Neural progenitor cell (in vitro differentiated cells): Measurements from ENCODE around the gene IFI6. TPM values are rescaled to one million over a fixed set of nuclear protein-coding genes. Genes with fewer than 3 reads are reported as not detected.
"Not testable (repeated sequence)": the region's sequence is repeated elsewhere in the genome, so short reads cannot be mapped to it uniquely, and the experiment has no call there.

ENCODE experiments used
- DNase-seq: peaks from one replicate; pipeline ENCODE4 v3.0.0-alpha.2; 2016; ENCODE audit warnings: low spot score
- H2AFZ ChIP-seq: fragments of 200-600 bp; sonication (generic); replicated peaks from 2 replicates; pipeline ENCODE4 v1.6.1; 2016; ENCODE audit warnings: antibody characterized with exemption
- H3F3A ChIP-seq: fragments of 200-600 bp; sonication (generic); 2 replicates; pipeline ENCODE4 v1.6.1; 2016; ENCODE audit warnings: antibody characterized with exemption, low read depth
- H3K27ac ChIP-seq: fragments of 200-600 bp; sonication (generic); 2 replicates; pipeline ENCODE4 v1.5.1; 2016; ENCODE audit warnings: mild to moderate bottlenecking
- H3K27me3 ChIP-seq: fragments of 200-600 bp; sonication (generic); 2 replicates; pipeline ENCODE4 v1.6.1; 2016; ENCODE audit warnings: mild to moderate bottlenecking, moderate library complexity
- H3K36me3 ChIP-seq: fragments of 200-600 bp; sonication (generic); 2 replicates; pipeline ENCODE4 v1.5.1; 2016
- H3K4me1 ChIP-seq: fragments of 200-600 bp; sonication (generic); 2 replicates; pipeline ENCODE4 v1.6.1; 2016; ENCODE audit warnings: mixed run types
- H3K4me2 ChIP-seq: fragments of 200-600 bp; sonication (generic); 2 replicates; pipeline ENCODE4 v1.6.1; 2016
- H3K4me3 ChIP-seq: fragments of 200-600 bp; sonication (generic); 2 replicates; pipeline ENCODE4 v1.5.1; 2016
- H3K79me2 ChIP-seq: fragments of 200-600 bp; sonication (generic); 2 replicates; pipeline ENCODE4 v1.6.1; 2016; ENCODE audit warnings: low read depth
- H3K9ac ChIP-seq: fragments of 200-600 bp; sonication (generic); 2 replicates; pipeline ENCODE4 v1.6.1; 2016
- H3K9me3 ChIP-seq: fragments of 200-600 bp; sonication (generic); 2 replicates; pipeline ENCODE4 v1.5.1; 2016; ENCODE audit warnings: low read depth
- H4K20me1 ChIP-seq: fragments of 200-600 bp; sonication (generic); 2 replicates; pipeline ENCODE4 v1.6.1; 2016; ENCODE audit warnings: low read depth
- H3K27ac Mint-ChIP-seq: 3 replicates; pipeline ENCODE4 v1.8.0; 2021; ENCODE audit warnings: mixed read lengths
- H3K27me3 Mint-ChIP-seq: 2 replicates; pipeline ENCODE4 v1.8.0; 2022; ENCODE audit warnings: low read depth, mild to moderate bottlenecking, inconsistent platforms, moderate library complexity, mixed read lengths; ENCODE audit not compliant: insufficient read depth
- H3K36me3 Mint-ChIP-seq: 3 replicates; pipeline ENCODE4 v1.8.0; 2021; ENCODE audit warnings: mixed read lengths
- H3K4me1 Mint-ChIP-seq: 3 replicates; pipeline ENCODE4 v1.8.0; 2021; ENCODE audit warnings: mixed read lengths
- H3K4me3 Mint-ChIP-seq: 3 replicates; pipeline ENCODE4 v1.8.0; 2021; ENCODE audit warnings: mild to moderate bottlenecking, moderate library complexity, mixed read lengths
- H3K9me3 Mint-ChIP-seq: 3 replicates; pipeline ENCODE4 v1.8.0; 2020; ENCODE audit warnings: mixed read lengths
- EZH2 ChIP-seq: fragments of 200-600 bp; sonication (generic); IDR thresholded peaks from 2 replicates; pipeline ENCODE4 v1.6.1; 2017; ENCODE audit warnings: antibody characterized with exemption, mild to moderate bottlenecking, moderate library complexity
- EZH2phosphoT487 ChIP-seq: fragments of 200-600 bp; sonication (generic); IDR thresholded peaks from 2 replicates; pipeline ENCODE4 v1.6.1; 2017; ENCODE audit warnings: antibody characterized with exemption
- total RNA-seq: library from RNA; depleted of rRNA; stranded (reverse); fragments of >200 nt; gene quantifications from 2 replicates; pipeline ENCODE4 v1.2.3, GENCODE V29; 2015; ENCODE audit warnings: low replicate concordance
- TF ChIP-seq, protein P1 (sequence below): fragments of 200-600 bp; sonication (generic); IDR thresholded peaks from 2 replicates; pipeline ENCODE4 v1.5.1; 2017; ENCODE audit warnings: antibody characterized with exemption, mild to moderate bottlenecking

Gene IFI6
- total RNA-seq, 1 donor from 2014 or later, result 2.4 TPM

GRCh38 chr1:27628712-27629111 is 43.3 kb downstream of the IFI6 start:
- Histone ChIP-seq H3K9me3 (no peaks in the 10 kb centered on the region), H3K4me3 (no peak overlapping the region), H2AFZ (peak overlapping the region; percentile 98), H3K4me2 (no peak overlapping the region), H4K20me1 (no peaks in the 10 kb centered on the region), H3K9ac (no peak overlapping the region), H3K79me2 (no peaks in the 10 kb centered on the region), H3K4me1 (no peaks in the 10 kb centered on the region), H3K27me3 (peaks cover 32% of the 10 kb centered on the region), H3K27ac (no peak overlapping the region), H3K36me3 (no peaks in the 10 kb centered on the region), H3F3A (no peaks in the 10 kb centered on the region)
- H3K4me3 Mint-ChIP-seq, result no peak overlapping the region
- no peaks in the 10 kb centered on the region for H3K36me3 Mint-ChIP-seq
- no peaks in the 10 kb centered on the region for H3K9me3 Mint-ChIP-seq
- peak overlapping the region; percentile 38 for H3K27ac Mint-ChIP-seq
- DNase-seq, result no peak
- peaks cover 55% of the 10 kb centered on the region for H3K4me1 Mint-ChIP-seq
- H3K27me3 Mint-ChIP-seq, result peaks cover 19% of the 10 kb centered on the region
- TF ChIP-seq EZH2phosphoT487 (no peak), EZH2 (no peak)
- TF ChIP-seq, protein P1, sequence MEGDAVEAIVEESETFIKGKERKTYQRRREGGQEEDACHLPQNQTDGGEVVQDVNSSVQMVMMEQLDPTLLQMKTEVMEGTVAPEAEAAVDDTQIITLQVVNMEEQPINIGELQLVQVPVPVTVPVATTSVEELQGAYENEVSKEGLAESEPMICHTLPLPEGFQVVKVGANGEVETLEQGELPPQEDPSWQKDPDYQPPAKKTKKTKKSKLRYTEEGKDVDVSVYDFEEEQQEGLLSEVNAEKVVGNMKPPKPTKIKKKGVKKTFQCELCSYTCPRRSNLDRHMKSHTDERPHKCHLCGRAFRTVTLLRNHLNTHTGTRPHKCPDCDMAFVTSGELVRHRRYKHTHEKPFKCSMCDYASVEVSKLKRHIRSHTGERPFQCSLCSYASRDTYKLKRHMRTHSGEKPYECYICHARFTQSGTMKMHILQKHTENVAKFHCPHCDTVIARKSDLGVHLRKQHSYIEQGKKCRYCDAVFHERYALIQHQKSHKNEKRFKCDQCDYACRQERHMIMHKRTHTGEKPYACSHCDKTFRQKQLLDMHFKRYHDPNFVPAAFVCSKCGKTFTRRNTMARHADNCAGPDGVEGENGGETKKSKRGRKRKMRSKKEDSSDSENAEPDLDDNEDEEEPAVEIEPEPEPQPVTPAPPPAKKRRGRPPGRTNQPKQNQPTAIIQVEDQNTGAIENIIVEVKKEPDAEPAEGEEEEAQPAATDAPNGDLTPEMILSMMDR, result no peak

DNA sequence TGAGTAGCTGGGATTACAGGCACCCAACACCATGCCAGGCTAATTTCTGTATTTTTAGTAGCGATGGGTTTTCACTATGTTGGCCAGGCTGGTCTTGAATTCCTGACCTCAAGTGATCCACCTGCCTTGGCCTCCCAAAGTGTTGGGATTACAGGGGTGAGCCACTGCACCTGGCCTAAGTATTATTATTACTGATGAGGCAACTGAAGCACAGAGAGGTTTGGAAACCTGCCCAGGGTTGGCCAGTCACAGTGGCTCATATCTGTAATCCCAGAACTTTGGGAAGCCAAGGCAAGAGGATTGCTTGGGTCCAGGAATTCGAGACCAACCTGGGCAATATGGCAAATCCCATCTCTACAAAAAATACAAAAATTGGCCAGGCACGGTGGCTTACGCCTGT is 44.3 kb downstream of the IFI6 start:
- not testable (repeated sequence) for H3K27ac Mint-ChIP-seq

DNA sequence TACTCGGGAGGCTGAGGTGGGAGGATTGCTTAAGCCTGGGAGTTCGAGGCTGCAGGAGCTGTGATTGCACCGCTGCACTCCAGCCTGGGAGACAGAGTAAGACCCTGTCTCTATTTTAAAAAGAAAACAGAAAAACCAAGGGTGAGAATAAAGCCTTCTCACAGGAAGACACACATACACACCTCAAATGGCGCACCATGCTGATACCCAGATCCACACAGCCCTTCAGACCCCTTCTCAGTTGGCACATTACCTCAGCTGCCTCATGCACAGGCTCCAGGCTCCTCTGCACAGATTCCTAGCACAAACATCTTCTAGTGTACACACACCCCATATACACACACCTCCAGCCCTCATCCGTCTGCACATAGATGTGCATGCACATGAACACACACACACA is 44.9 kb downstream of the IFI6 start:
- H3K36me3 Mint-ChIP-seq, result no peaks in the 10 kb centered on the region
- no peak overlapping the region for H3K4me3 Mint-ChIP-seq
- no peaks in the 10 kb centered on the region for H3K9me3 ChIP-seq
- H3K27ac ChIP-seq, result no peak overlapping the region
- no peaks in the 10 kb centered on the region for H3K36me3 ChIP-seq
- peak overlapping the region; percentile 6 for H3K27ac Mint-ChIP-seq
- H3K4me2 ChIP-seq, result no peak overlapping the region
- no peaks in the 10 kb centered on the region for H3K79me2 ChIP-seq
- DNase-seq, result no peak
- no peak overlapping the region for H3K4me3 ChIP-seq
- TF ChIP-seq EZH2 (no peak), EZH2phosphoT487 (no peak)
- TF ChIP-seq, protein P1, result no peak
- H3K27me3 Mint-ChIP-seq, result peaks cover 13% of the 10 kb centered on the region
- no peaks in the 10 kb centered on the region for H4K20me1 ChIP-seq
- no peak overlapping the region for H2AFZ ChIP-seq
- H3K9me3 Mint-ChIP-seq, result no peaks in the 10 kb centered on the region
- H3K9ac ChIP-seq, result no peak overlapping the region
- H3K4me1 ChIP-seq, result no peaks in the 10 kb centered on the region
- peaks cover 46% of the 10 kb centered on the region for H3K4me1 Mint-ChIP-seq
- peaks cover 16% of the 10 kb centered on the region for H3K27me3 ChIP-seq
- H3F3A ChIP-seq, result no peaks in the 10 kb centered on the region

More for the DNA sequence above, 44.3 kb downstream of the IFI6 start:
- not testable (repeated sequence) for H3K36me3 ChIP-seq, H3K9ac ChIP-seq, H3K4me3 Mint-ChIP-seq, H4K20me1 ChIP-seq, H3K4me1 ChIP-seq, H2AFZ ChIP-seq, H3K9me3 ChIP-seq, H3K4me3 ChIP-seq, H3K4me2 ChIP-seq, H3K36me3 Mint-ChIP-seq, H3K79me2 ChIP-seq, DNase-seq, H3F3A ChIP-seq, H3K9me3 Mint-ChIP-seq, H3K27ac ChIP-seq
- Mint-ChIP-seq H3K27me3 (peaks cover 13% of the 10 kb centered on the region), H3K4me1 (peaks cover 48% of the 10 kb centered on the region)
- H3K27me3 ChIP-seq, result peaks cover 22% of the 10 kb centered on the region

GRCh38 chr1:27626031-27626935 is 45.7 kb downstream of the IFI6 start:
- Mint-ChIP-seq H3K9me3 (no peaks in the 10 kb centered on the region), H3K27ac (no peak overlapping the region), H3K4me1 (peaks cover 38% of the 10 kb centered on the region), H3K36me3 (no peaks in the 10 kb centered on the region), H3K27me3 (peaks cover 10% of the 10 kb centered on the region), H3K4me3 (no peak overlapping the region)
- no peaks in the 10 kb centered on the region for H4K20me1 ChIP-seq
- no peak overlapping the region for H3K9ac ChIP-seq
- H3K27me3 ChIP-seq, result peaks cover 8% of the 10 kb centered on the region
- TF ChIP-seq EZH2phosphoT487 (no peak), EZH2 (no peak)
- TF ChIP-seq, protein P1, result no peak
- H3K4me2 ChIP-seq, result no peak overlapping the region
- no peaks in the 10 kb centered on the region for H3F3A ChIP-seq
- no peak overlapping the region for H3K27ac ChIP-seq
- no peak overlapping the region for H3K4me3 ChIP-seq
- H3K4me1 ChIP-seq, result no peaks in the 10 kb centered on the region
- H2AFZ ChIP-seq, result no peak overlapping the region
- H3K79me2 ChIP-seq, result no peaks in the 10 kb centered on the region
- no peaks in the 10 kb centered on the region for H3K36me3 ChIP-seq
- no peak for DNase-seq
- no peaks in the 10 kb centered on the region for H3K9me3 ChIP-seq
